GM23248 (cell line): ENCODE results near the gene LDLRAD3.

Source experiments
- EZH2 ChIP-seq: fragments of 200-600 bp; sonication (generic); IDR thresholded peaks from 2 replicates; pipeline ENCODE4 v1.6.1; 2018; ENCODE audit warnings: antibody characterized with exemption, mild to moderate bottlenecking; ENCODE audit not compliant: insufficient read depth, poor library complexity, severe bottlenecking
- EZH2phosphoT487 ChIP-seq: fragments of 200-600 bp; sonication (generic); IDR thresholded peaks from 2 replicates; pipeline ENCODE4 v1.6.1; 2018; ENCODE audit warnings: antibody characterized with exemption, moderate library complexity, mild to moderate bottlenecking, low read depth; ENCODE audit not compliant: insufficient read depth

DNA sequence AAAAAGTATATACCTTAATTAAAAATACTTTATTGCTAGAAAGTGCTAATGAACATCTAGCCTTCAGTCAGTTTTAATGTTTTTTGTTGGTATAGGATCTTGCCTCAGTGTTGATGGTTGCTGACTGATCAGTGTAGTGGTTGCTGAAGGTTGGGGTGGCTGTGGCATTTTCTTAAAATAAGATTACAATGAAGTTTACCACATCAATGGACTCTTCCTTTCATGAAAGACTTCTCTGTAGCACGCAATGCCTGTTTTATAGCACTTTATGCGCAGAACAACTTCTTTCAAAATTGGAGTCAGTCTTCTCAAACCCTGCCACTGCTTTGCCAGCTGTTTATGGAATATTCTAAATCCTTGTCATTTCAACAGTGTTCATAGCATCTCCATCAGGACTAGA lies 50.6 kb downstream of the LDLRAD3 start:
- TF ChIP-seq EZH2 (no peak), EZH2phosphoT487 (no peak)
